Measurements from ENCODE around the gene LTF.
"Not testable (repeated sequence)": the region's sequence is repeated elsewhere in the genome, so short reads cannot be mapped to it uniquely, and the experiment has no call there.

The LTF gene

DNA sequence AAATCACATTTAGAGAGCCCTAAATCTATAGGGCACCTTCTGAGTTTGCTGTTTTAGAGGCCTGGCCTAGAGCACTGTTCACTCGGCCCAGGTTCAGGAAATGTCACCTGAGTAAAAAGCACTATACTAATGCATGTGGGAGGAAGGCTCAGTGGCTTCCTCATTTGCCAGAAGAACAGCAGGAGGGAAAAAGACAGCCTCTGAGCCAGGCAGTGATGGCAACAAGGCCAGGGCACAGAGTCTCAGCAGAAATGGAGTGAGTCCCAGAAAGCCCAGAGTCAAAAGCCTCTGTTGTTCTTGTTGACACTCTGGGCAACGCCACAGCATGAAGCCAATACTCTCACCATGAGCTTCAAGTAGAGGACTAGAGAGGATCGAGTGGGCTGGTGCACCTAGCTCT is 25.9 kb downstream of the LTF start:
- Histone ChIP-seq H3K27ac (ENCODE audit: low read depth, low read length) (no peak overlapping the region), H2AFZ (ENCODE audit: low read length, unreplicated experiment) (no peak overlapping the region), H3K27me3 (ENCODE audit: insufficient read depth, low read length) (peaks cover 36% of the 10 kb centered on the region), H3K36me3 (ENCODE audit: insufficient read depth, low read length) (no peaks in the 10 kb centered on the region), H3K4me3 (ENCODE audit: low read depth, low read length) (no peak overlapping the region), H3K4me1 (ENCODE audit: control insufficient read depth, insufficient read depth, low read length, unreplicated experiment) (no peaks in the 10 kb centered on the region), H3K79me2 (ENCODE audit: control insufficient read depth, insufficient read depth, low read length, unreplicated experiment) (no peaks in the 10 kb centered on the region)

GRCh38 chr3:46435081-46435726 is 29.5 kb downstream of the LTF start:
- Histone ChIP-seq H3K4me1 (ENCODE audit: control insufficient read depth, insufficient read depth, low read length, unreplicated experiment) (no peaks in the 10 kb centered on the region), H3K27ac (ENCODE audit: low read depth, low read length) (no peak overlapping the region), H3K79me2 (ENCODE audit: control insufficient read depth, insufficient read depth, low read length, unreplicated experiment) (no peaks in the 10 kb centered on the region), H3K36me3 (ENCODE audit: insufficient read depth, low read length) (no peaks in the 10 kb centered on the region), H3K27me3 (ENCODE audit: insufficient read depth, low read length) (peaks cover 32% of the 10 kb centered on the region), H2AFZ (ENCODE audit: low read length, unreplicated experiment) (no peak overlapping the region), H3K4me3 (ENCODE audit: low read depth, low read length) (no peak overlapping the region)

DNA sequence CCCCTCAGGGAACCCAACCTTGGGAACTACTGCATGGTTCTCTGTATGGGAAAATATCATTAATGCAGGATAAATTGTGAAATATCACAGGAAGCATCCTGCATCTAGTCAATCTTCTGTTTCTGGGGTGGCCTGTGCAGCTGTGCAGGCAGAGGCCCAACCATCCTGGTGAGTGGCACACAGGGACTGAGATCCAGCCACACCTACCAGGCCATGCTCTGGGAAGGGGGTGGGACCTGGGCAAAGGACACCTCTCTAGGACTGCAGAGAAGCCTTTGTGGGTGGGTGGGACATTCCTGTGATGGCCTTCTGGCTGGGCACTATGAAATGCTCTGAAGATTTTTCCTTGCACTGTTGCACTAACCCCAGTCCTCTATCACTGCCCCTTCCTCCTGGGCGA is 30.9 kb downstream of the LTF start:
- peaks cover 24% of the 10 kb centered on the region; the same call in 1 of the 2 replicates for H3K27me3 ChIP-seq (ENCODE audit: insufficient read depth, low read length)
- no peak overlapping the region for H3K27ac ChIP-seq (ENCODE audit: low read depth, low read length)
- no peaks in the 10 kb centered on the region for H3K36me3 ChIP-seq (ENCODE audit: insufficient read depth, low read length)
- no peak overlapping the region for H3K4me3 ChIP-seq (ENCODE audit: low read depth, low read length)
- H2AFZ ChIP-seq (ENCODE audit: low read length, unreplicated experiment), result no peak overlapping the region
- H3K4me1 ChIP-seq (ENCODE audit: control insufficient read depth, insufficient read depth, low read length, unreplicated experiment), result no peaks in the 10 kb centered on the region
- no peaks in the 10 kb centered on the region for H3K79me2 ChIP-seq (ENCODE audit: control insufficient read depth, insufficient read depth, low read length, unreplicated experiment)

- H3K36me3 ChIP-seq (ENCODE audit: insufficient read depth, low read length); H3K79me2 ChIP-seq (ENCODE audit: control insufficient read depth, insufficient read depth, low read length, unreplicated experiment); H3K4me3 ChIP-seq (ENCODE audit: low read depth, low read length); H3K4me1 ChIP-seq (ENCODE audit: control insufficient read depth, insufficient read depth, low read length, unreplicated experiment); H2AFZ ChIP-seq (ENCODE audit: low read length, unreplicated experiment); H3K27ac ChIP-seq (ENCODE audit: low read depth, low read length): not testable (repeated sequence)
- peaks cover 22% of the 10 kb centered on the region; the same call in 1 of the 2 replicates for H3K27me3 ChIP-seq (ENCODE audit: insufficient read depth, low read length)
Observed at GRCh38 chr3:46433118-46433517, 31.6 kb downstream of the LTF start.

DNA sequence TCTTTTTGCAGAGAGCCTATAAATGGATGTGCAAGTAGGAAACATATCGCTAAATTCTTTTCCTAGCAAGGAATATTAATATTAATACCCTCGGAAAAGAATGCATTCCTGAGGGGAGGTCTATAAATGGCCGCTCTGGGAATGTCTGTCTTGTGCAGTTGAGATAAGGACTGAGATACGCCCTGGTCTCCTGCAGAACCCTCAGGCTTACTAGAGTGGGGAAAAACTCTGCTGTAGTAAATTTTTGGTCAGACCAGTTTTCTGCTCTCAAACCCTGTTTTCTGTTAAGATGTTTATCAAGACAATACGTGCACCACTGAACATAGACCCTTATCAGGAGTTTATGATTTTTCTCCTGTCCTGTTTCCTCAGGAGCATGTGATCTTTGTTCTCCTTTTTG is 32.8 kb downstream of the LTF start:
- not testable (repeated sequence) for H3K79me2 ChIP-seq (ENCODE audit: control insufficient read depth, insufficient read depth, low read length, unreplicated experiment); H2AFZ ChIP-seq (ENCODE audit: low read length, unreplicated experiment); H3K27ac ChIP-seq (ENCODE audit: low read depth, low read length); H3K4me1 ChIP-seq (ENCODE audit: control insufficient read depth, insufficient read depth, low read length, unreplicated experiment); H3K36me3 ChIP-seq (ENCODE audit: insufficient read depth, low read length); H3K4me3 ChIP-seq (ENCODE audit: low read depth, low read length)
- peaks cover 22% of the 10 kb centered on the region; the same call in 1 of the 2 replicates for H3K27me3 ChIP-seq (ENCODE audit: insufficient read depth, low read length)

- peaks cover 15% of the 10 kb centered on the region; the same call in 1 of the 2 replicates for H3K27me3 ChIP-seq (ENCODE audit: insufficient read depth, low read length)
- H3K79me2 ChIP-seq (ENCODE audit: control insufficient read depth, insufficient read depth, low read length, unreplicated experiment); H3K4me1 ChIP-seq (ENCODE audit: control insufficient read depth, insufficient read depth, low read length, unreplicated experiment); H3K36me3 ChIP-seq (ENCODE audit: insufficient read depth, low read length); H3K4me3 ChIP-seq (ENCODE audit: low read depth, low read length); H2AFZ ChIP-seq (ENCODE audit: low read length, unreplicated experiment); H3K27ac ChIP-seq (ENCODE audit: low read depth, low read length): not testable (repeated sequence)
Observed at GRCh38 chr3:46430879-46431278, 33.8 kb downstream of the LTF start.

- Histone ChIP-seq H3K4me3 (ENCODE audit: low read depth, low read length) (no peak overlapping the region), H3K27me3 (ENCODE audit: insufficient read depth, low read length) (peaks cover 4% of the 10 kb centered on the region; the same call in 1 of the 2 replicates), H3K4me1 (ENCODE audit: control insufficient read depth, insufficient read depth, low read length, unreplicated experiment) (no peaks in the 10 kb centered on the region), H3K27ac (ENCODE audit: low read depth, low read length) (no peak overlapping the region), H3K36me3 (ENCODE audit: insufficient read depth, low read length) (no peaks in the 10 kb centered on the region), H2AFZ (ENCODE audit: low read length, unreplicated experiment) (no peak overlapping the region), H3K79me2 (ENCODE audit: control insufficient read depth, insufficient read depth, low read length, unreplicated experiment) (no peaks in the 10 kb centered on the region)
Observed at GRCh38 chr3:46429671-46430070, 35.0 kb downstream of the LTF start.

DNA sequence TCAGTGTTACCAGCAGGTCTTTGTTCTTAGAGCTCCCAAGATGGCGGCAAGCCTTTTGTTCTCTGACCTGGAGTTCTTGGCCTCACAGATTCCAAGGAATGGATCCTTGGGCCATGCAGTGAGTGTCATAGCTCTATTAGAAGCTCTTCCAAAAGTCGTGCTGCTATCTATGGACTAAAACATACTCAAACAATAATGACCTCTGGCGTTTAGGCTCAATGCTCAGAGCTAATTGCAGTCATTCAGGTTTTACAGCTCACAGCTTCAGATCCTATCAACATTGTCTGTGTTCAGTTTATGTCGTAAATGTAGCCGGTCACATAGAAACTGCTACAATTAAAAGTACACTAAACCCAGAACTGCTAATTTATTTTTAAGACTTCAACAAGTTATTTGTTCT is 35.5 kb downstream of the LTF start:
- Histone ChIP-seq H3K27ac (ENCODE audit: low read depth, low read length) (no peak overlapping the region), H3K79me2 (ENCODE audit: control insufficient read depth, insufficient read depth, low read length, unreplicated experiment) (no peaks in the 10 kb centered on the region), H3K36me3 (ENCODE audit: insufficient read depth, low read length) (no peaks in the 10 kb centered on the region), H3K4me1 (ENCODE audit: control insufficient read depth, insufficient read depth, low read length, unreplicated experiment) (no peaks in the 10 kb centered on the region), H3K27me3 (ENCODE audit: insufficient read depth, low read length) (no peaks in the 10 kb centered on the region), H3K4me3 (ENCODE audit: low read depth, low read length) (no peak overlapping the region), H2AFZ (ENCODE audit: low read length, unreplicated experiment) (no peak overlapping the region)

- no peaks in the 10 kb centered on the region for H3K36me3 ChIP-seq (ENCODE audit: insufficient read depth, low read length)
- no peaks in the 10 kb centered on the region for H3K4me1 ChIP-seq (ENCODE audit: control insufficient read depth, insufficient read depth, low read length, unreplicated experiment)
- H3K79me2 ChIP-seq (ENCODE audit: control insufficient read depth, insufficient read depth, low read length, unreplicated experiment), result no peaks in the 10 kb centered on the region
- H3K4me3 ChIP-seq (ENCODE audit: low read depth, low read length), result no peak overlapping the region
- H3K27ac ChIP-seq (ENCODE audit: low read depth, low read length), result no peak overlapping the region
- H3K27me3 ChIP-seq (ENCODE audit: insufficient read depth, low read length), result no peaks in the 10 kb centered on the region
- H2AFZ ChIP-seq (ENCODE audit: low read length, unreplicated experiment), result no peak overlapping the region
Observed at GRCh38 chr3:46427916-46428833, 36.5 kb downstream of the LTF start.

- H3K79me2 ChIP-seq (ENCODE audit: control insufficient read depth, insufficient read depth, low read length, unreplicated experiment); H2AFZ ChIP-seq (ENCODE audit: low read length, unreplicated experiment); H3K4me3 ChIP-seq (ENCODE audit: low read depth, low read length); H3K36me3 ChIP-seq (ENCODE audit: insufficient read depth, low read length); H3K4me1 ChIP-seq (ENCODE audit: control insufficient read depth, insufficient read depth, low read length, unreplicated experiment); H3K27ac ChIP-seq (ENCODE audit: low read depth, low read length); H3K27me3 ChIP-seq (ENCODE audit: insufficient read depth, low read length): not testable (repeated sequence)
Observed at GRCh38 chr3:46427404-46427803, 37.3 kb downstream of the LTF start.

DNA sequence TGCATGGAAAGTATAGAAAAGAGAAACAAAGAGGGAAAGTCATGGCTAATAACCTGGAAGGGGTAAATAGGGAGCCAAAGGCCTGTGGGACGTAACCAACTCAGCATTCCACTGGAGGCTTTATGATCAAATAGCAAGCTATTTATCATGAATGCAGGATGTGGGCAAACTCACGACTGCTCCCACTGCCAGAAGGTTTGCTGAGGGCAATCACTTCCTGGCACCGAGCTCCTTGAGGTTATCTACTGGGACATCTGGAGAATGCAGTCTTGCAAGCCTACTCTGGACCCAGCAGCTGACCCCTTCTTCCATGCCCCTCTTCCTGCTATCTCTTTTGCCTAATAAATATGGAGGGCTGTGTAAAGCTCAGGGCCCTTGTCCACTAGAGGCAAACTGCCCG is 38.2 kb downstream of the LTF start:
- H3K79me2 ChIP-seq (ENCODE audit: control insufficient read depth, insufficient read depth, low read length, unreplicated experiment); H3K27me3 ChIP-seq (ENCODE audit: insufficient read depth, low read length); H3K36me3 ChIP-seq (ENCODE audit: insufficient read depth, low read length); H2AFZ ChIP-seq (ENCODE audit: low read length, unreplicated experiment); H3K4me3 ChIP-seq (ENCODE audit: low read depth, low read length); H3K4me1 ChIP-seq (ENCODE audit: control insufficient read depth, insufficient read depth, low read length, unreplicated experiment); H3K27ac ChIP-seq (ENCODE audit: low read depth, low read length): not testable (repeated sequence)
